HCT116 (cell line): ENCODE measurements around the gene RGS7.

Experiments used
- CEBPB ChIP-seq: IDR thresholded peaks from 2 replicates; pipeline ENCODE4 v1.6.1; 2012; ENCODE audit warnings: low read depth
- EZH2 ChIP-seq: fragments of 200-600 bp; sonication (generic); IDR thresholded peaks from 2 replicates; pipeline ENCODE4 v1.6.1; 2017; ENCODE audit warnings: antibody characterized with exemption, mixed run types
- EZH2phosphoT487 ChIP-seq: fragments of 200-600 bp; IDR thresholded peaks from 2 replicates; pipeline ENCODE4 v1.6.1; 2018; ENCODE audit warnings: antibody characterized with exemption, borderline replicate concordance
- FOSL1 ChIP-seq: IDR thresholded peaks from 2 replicates; pipeline ENCODE4 v1.6.1; 2012; ENCODE audit warnings: low read depth
- JUND ChIP-seq: IDR thresholded peaks from 2 replicates; pipeline ENCODE4 v1.6.1; 2012
- MAX ChIP-seq: IDR thresholded peaks from 2 replicates; pipeline ENCODE4 v1.6.1; 2012
- POLR2A ChIP-seq: IDR thresholded peaks from 2 replicates; pipeline ENCODE4 v1.7.0; 2011; ENCODE audit warnings: borderline replicate concordance; ENCODE audit not compliant: insufficient read depth, insufficient read length; ENCODE audit errors: extremely low read depth
- POLR2AphosphoS5 ChIP-seq: IDR thresholded peaks from 2 replicates; pipeline ENCODE4 v1.6.1; 2011; ENCODE audit warnings: mild to moderate bottlenecking, low read depth, low read length, moderate library complexity
- RAD21 ChIP-seq: IDR thresholded peaks from 2 replicates; pipeline ENCODE4 v1.6.1; 2012; ENCODE audit warnings: low read depth, mild to moderate bottlenecking
- SRF ChIP-seq: IDR thresholded peaks from 2 replicates; pipeline ENCODE4 v1.6.1; 2012; ENCODE audit warnings: low read depth
- YY1 ChIP-seq: IDR thresholded peaks from 2 replicates; pipeline ENCODE4 v1.6.1; 2011; ENCODE audit warnings: low read length, low read depth, moderate library complexity, mild to moderate bottlenecking; ENCODE audit not compliant: insufficient replicate concordance; ENCODE audit errors: extremely low read depth
- ZFX ChIP-seq: fragments of 450-650 bp; IDR thresholded peaks from 2 replicates; pipeline ENCODE4 v1.6.1; 2017
- ZNF274 ChIP-seq: fragments of 200-500 bp; sonication (Bioruptor generic); IDR thresholded peaks from 2 replicates; pipeline ENCODE4 v1.6.1; 2014; ENCODE audit warnings: mild to moderate bottlenecking, low read depth, low read length, inconsistent platforms
- TF ChIP-seq, protein P1 (sequence below), 3 experiments: fragments of 200-600 bp in 1 of 3; sonication (generic) in 1 of 3; IDR thresholded peaks in 2 of 3; conservative IDR thresholded peaks in 1 of 3; 2 replicates each; pipeline ENCODE4 v1.5.1; 2012 to 2017; ENCODE audit warnings: low read depth in 2 of 3, low read length in 2 of 3, antibody characterized with exemption in 1 of 3, borderline replicate concordance in 1 of 3, control low read depth in 1 of 3, mild to moderate bottlenecking in 1 of 3, mixed read lengths in 1 of 3, mixed run types in 1 of 3, moderate library complexity in 1 of 3; ENCODE audit not compliant: insufficient read depth in 1 of 3

- TF ChIP-seq, protein P1, sequence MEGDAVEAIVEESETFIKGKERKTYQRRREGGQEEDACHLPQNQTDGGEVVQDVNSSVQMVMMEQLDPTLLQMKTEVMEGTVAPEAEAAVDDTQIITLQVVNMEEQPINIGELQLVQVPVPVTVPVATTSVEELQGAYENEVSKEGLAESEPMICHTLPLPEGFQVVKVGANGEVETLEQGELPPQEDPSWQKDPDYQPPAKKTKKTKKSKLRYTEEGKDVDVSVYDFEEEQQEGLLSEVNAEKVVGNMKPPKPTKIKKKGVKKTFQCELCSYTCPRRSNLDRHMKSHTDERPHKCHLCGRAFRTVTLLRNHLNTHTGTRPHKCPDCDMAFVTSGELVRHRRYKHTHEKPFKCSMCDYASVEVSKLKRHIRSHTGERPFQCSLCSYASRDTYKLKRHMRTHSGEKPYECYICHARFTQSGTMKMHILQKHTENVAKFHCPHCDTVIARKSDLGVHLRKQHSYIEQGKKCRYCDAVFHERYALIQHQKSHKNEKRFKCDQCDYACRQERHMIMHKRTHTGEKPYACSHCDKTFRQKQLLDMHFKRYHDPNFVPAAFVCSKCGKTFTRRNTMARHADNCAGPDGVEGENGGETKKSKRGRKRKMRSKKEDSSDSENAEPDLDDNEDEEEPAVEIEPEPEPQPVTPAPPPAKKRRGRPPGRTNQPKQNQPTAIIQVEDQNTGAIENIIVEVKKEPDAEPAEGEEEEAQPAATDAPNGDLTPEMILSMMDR (IDR thresholded peaks at IDR 0.05 in 2 of 3, conservative IDR thresholded peaks at IDR 0.05 in 1 of 3; ENCODE audit: borderline replicate concordance in 1 of 3, insufficient read depth in 1 of 3, low read depth in 2 of 3, low read length in 2 of 3) = no peak
- no peak for TF ChIP-seq YY1
- TF ChIP-seq POLR2A = no peak
- TF ChIP-seq ZFX = no peak
- no peak for TF ChIP-seq EZH2
- TF ChIP-seq RAD21 = no peak
- TF ChIP-seq MAX = no peak
- TF ChIP-seq SRF = no peak
- TF ChIP-seq ZNF274 = no peak
- TF ChIP-seq JUND = no peak
- TF ChIP-seq POLR2AphosphoS5 = no peak
- no peak for TF ChIP-seq EZH2phosphoT487
- TF ChIP-seq FOSL1 = no peak
- no peak for TF ChIP-seq CEBPB
Observed at GRCh38 chr1:240999826-241000225, 357.2 kb downstream of the RGS7 start.
